Measurements from ENCODE around the gene AP1AR. TPM values are rescaled to one million over a fixed set of nuclear protein-coding genes. Genes with fewer than 3 reads are reported as not detected.

The AP1AR gene
- total RNA-seq, 2 experiments from 2014 or later, result 14.7 to 15.2 TPM

Other genes starting within 250 kb of the AP1AR start
- gene FAM241A, start 86.3 kb upstream of the AP1AR start, total RNA-seq, result 1 to 10 TPM; 2.2 to 2.5 TPM
- gene TIFA, start 54.1 kb downstream of the AP1AR start, total RNA-seq, result 10 to 100 TPM; 60.4 to 65.4 TPM
- 10 to 100 TPM; 38.8 to 39.9 TPM for gene ALPK1, start 65.6 kb downstream of the AP1AR start, total RNA-seq